Measurements from ENCODE around the gene GNA14. TPM values are rescaled to one million over a fixed set of nuclear protein-coding genes. Genes with fewer than 3 reads are reported as not detected.

GNA14 gene
- polyA plus RNA-seq, 3 donors: 0.04 TPM; not detected in 2

- peaks cover 1 to 3% of the 10 kb centered on the region in 2 donors for H3K9me3 ChIP-seq (replicated peaks in 1 of 2; ENCODE audit: control insufficient read depth in 1 of 2, insufficient read depth in 1 of 2, low read length in 2 of 2)
- H3K4me3 ChIP-seq (replicated peaks in 1 of 3; ENCODE audit: low read depth in 2 of 3, low read length in 3 of 3): no peak overlapping the region
- Mint-ChIP-seq H3K9me3 (peaks cover 2 to 4% (median 3%) of the 10 kb centered on the region in 7 donors), H3K4me1 (no peaks in the 10 kb centered on the region), H3K27ac (no peak overlapping the region), H3K27me3 (ENCODE audit: low read depth in 3 of 3) (peaks cover 0 to 2% (median 0%) of the 10 kb centered on the region in 3 donors), H3K4me3 (no peak overlapping the region), H3K36me3 (peaks cover 7 to 17% of the 10 kb centered on the region in 2 donors)
- H3K4me2 ChIP-seq (replicated peaks; ENCODE audit: extremely low read depth, low read length, poor library complexity, severe bottlenecking): no peak overlapping the region
- no peaks in the 10 kb centered on the region for H3K27me3 ChIP-seq (ENCODE audit: control insufficient read depth in 2 of 2, insufficient read depth in 2 of 2, low read length in 2 of 2)
- no peaks in the 10 kb centered on the region for H4K20me1 ChIP-seq (ENCODE audit: insufficient read depth, low read length)
- H3K9ac ChIP-seq (ENCODE audit: insufficient read depth, low read length, poor library complexity, severe bottlenecking): no peak overlapping the region
- peaks cover 0 to 4% of the 10 kb centered on the region in 2 donors for H3K36me3 ChIP-seq (replicated peaks in 1 of 2; ENCODE audit: control insufficient read depth in 1 of 2, insufficient read depth in 2 of 2, low read length in 2 of 2)
- WGBS (ENCODE audit: insufficient coverage): no CpG with 5 or more reads among the region's 4 CpGs
- no peak for DNase-seq
- no peaks in the 10 kb centered on the region for H3K79me2 ChIP-seq (ENCODE audit: insufficient read depth, low read length)
- no peak overlapping the region for H2AFZ ChIP-seq (ENCODE audit: insufficient read depth, low read depth, low read length, poor library complexity, severe bottlenecking)
- H3K4me1 ChIP-seq (ENCODE audit: control insufficient read depth in 1 of 2, insufficient read depth in 2 of 2, low read length in 2 of 2): no peaks in the 10 kb centered on the region
- intact Hi-C loops (cut with micrococcal nuclease): no loop called here
- no peak overlapping the region for H3K27ac ChIP-seq (ENCODE audit: low read depth in 1 of 2, low read length in 2 of 2)
- TF ChIP-seq CTCF (IDR thresholded peaks at IDR 0.05): no peak
Observed at GRCh38 chr9:77403239-77403638, 244.9 kb downstream of the GNA14 start.

GRCh38 chr9:77402286-77402685 lies 245.8 kb downstream of the GNA14 start:
- no peak overlapping the region for H3K4me2 ChIP-seq (replicated peaks; ENCODE audit: extremely low read depth, low read length, poor library complexity, severe bottlenecking)
- H3K36me3 ChIP-seq (replicated peaks in 1 of 2; ENCODE audit: control insufficient read depth in 1 of 2, insufficient read depth in 2 of 2, low read length in 2 of 2): no peaks in the 10 kb centered on the region
- H3K27ac ChIP-seq (ENCODE audit: low read depth in 1 of 2, low read length in 2 of 2): no peak overlapping the region
- H3K27me3 ChIP-seq (ENCODE audit: control insufficient read depth in 2 of 2, insufficient read depth in 2 of 2, low read length in 2 of 2): no peaks in the 10 kb centered on the region
- no peak for DNase-seq
- H3K4me1 ChIP-seq (ENCODE audit: control insufficient read depth in 1 of 2, insufficient read depth in 2 of 2, low read length in 2 of 2): no peaks in the 10 kb centered on the region
- H2AFZ ChIP-seq (ENCODE audit: insufficient read depth, low read depth, low read length, poor library complexity, severe bottlenecking): no peak overlapping the region
- no peak for TF ChIP-seq CTCF (IDR thresholded peaks at IDR 0.05)
- no peak overlapping the region for H3K27ac Mint-ChIP-seq
- no peak overlapping the region for H3K9ac ChIP-seq (ENCODE audit: insufficient read depth, low read length, poor library complexity, severe bottlenecking)
- no peaks in the 10 kb centered on the region for H4K20me1 ChIP-seq (ENCODE audit: insufficient read depth, low read length)
- peaks cover 2 to 13% of the 10 kb centered on the region in 2 donors for H3K36me3 Mint-ChIP-seq
- H3K9me3 Mint-ChIP-seq: peaks cover 0 to under 1% (median 0%) of the 10 kb centered on the region in 7 donors
- no peaks in the 10 kb centered on the region for H3K79me2 ChIP-seq (ENCODE audit: insufficient read depth, low read length)
- H3K9me3 ChIP-seq (replicated peaks in 1 of 2; ENCODE audit: control insufficient read depth in 1 of 2, insufficient read depth in 1 of 2, low read length in 2 of 2): no peaks in the 10 kb centered on the region
- H3K4me3 Mint-ChIP-seq: no peak overlapping the region
- H3K4me1 Mint-ChIP-seq: no peaks in the 10 kb centered on the region
- intact Hi-C loops (cut with micrococcal nuclease): no loop called here
- H3K4me3 ChIP-seq (replicated peaks in 1 of 3; ENCODE audit: low read depth in 2 of 3, low read length in 3 of 3): no peak overlapping the region
- no CpG with 5 or more reads among the region's 2 CpGs for WGBS (ENCODE audit: insufficient coverage)
- H3K27me3 Mint-ChIP-seq (ENCODE audit: low read depth in 3 of 3): peaks cover 0 to 2% (median 0%) of the 10 kb centered on the region in 3 donors
